ENCODE measurements around the gene FAT1. TPM values are rescaled to one million over a fixed set of nuclear protein-coding genes. Genes with fewer than 3 reads are reported as not detected.

FAT1 gene
- total RNA-seq, 1 donor from 2014 or later: 67.7 TPM

DNA sequence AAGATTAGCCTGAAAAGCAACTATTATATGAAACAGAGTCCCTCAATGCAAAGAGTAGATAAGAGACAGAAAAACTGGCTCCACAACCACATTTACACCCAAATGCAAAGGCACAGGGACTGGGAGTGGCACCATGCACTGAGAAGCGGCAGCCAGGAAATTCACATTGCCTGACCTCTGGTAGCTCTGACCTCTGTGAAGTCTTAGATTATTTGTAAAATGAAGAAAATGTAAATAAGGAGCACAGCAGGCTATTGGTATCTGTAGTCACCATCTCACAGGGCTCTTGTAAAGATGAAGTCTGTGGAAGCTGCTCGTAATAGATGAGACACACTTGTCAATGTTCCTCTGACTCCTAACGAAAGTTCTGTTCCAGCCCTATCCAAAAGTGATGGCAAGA lies 69.7 kb downstream of the FAT1 start:
- H3K4me3 Mint-ChIP-seq (ENCODE audit: unreplicated experiment): no peak overlapping the region
- no peak overlapping the region for H3K27ac Mint-ChIP-seq (ENCODE audit: unreplicated experiment)
- H3K36me3 Mint-ChIP-seq (ENCODE audit: low read depth, unreplicated experiment): no peaks in the 10 kb centered on the region
- peaks cover 16% of the 10 kb centered on the region for H3K4me1 Mint-ChIP-seq (ENCODE audit: unreplicated experiment)
- no peaks in the 10 kb centered on the region for H3K9me3 Mint-ChIP-seq (ENCODE audit: unreplicated experiment)
- no peaks in the 10 kb centered on the region for H3K27me3 Mint-ChIP-seq (ENCODE audit: unreplicated experiment)
- no peak for DNase-seq (ENCODE audit: low spot score)
- TF ChIP-seq, protein P1, sequence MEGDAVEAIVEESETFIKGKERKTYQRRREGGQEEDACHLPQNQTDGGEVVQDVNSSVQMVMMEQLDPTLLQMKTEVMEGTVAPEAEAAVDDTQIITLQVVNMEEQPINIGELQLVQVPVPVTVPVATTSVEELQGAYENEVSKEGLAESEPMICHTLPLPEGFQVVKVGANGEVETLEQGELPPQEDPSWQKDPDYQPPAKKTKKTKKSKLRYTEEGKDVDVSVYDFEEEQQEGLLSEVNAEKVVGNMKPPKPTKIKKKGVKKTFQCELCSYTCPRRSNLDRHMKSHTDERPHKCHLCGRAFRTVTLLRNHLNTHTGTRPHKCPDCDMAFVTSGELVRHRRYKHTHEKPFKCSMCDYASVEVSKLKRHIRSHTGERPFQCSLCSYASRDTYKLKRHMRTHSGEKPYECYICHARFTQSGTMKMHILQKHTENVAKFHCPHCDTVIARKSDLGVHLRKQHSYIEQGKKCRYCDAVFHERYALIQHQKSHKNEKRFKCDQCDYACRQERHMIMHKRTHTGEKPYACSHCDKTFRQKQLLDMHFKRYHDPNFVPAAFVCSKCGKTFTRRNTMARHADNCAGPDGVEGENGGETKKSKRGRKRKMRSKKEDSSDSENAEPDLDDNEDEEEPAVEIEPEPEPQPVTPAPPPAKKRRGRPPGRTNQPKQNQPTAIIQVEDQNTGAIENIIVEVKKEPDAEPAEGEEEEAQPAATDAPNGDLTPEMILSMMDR (IDR thresholded peaks at IDR 0.05; ENCODE audit: unreplicated experiment): no peak

DNA sequence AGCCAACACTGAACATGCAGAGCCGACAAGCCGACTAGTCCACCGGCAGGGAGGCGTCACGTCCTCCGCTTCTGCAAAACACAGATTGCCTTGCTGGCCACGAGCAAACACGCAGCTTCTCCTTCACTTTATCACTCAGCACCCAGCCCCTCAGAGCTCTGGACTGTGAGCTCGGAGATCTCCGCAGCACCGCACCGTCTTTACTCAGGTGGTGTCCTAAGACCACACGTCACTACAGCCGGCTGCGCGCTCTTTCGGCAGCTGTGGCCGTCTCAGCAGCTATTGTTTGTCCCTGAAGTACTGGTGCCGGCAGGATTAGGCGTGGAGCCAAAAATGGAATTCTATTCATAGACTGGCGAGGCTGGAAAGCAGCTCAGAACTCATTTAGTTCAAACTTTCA lies 72.0 kb downstream of the FAT1 start:
- no peaks in the 10 kb centered on the region for H3K27me3 Mint-ChIP-seq (ENCODE audit: unreplicated experiment)
- H3K9me3 Mint-ChIP-seq (ENCODE audit: unreplicated experiment): no peaks in the 10 kb centered on the region
- TF ChIP-seq, protein P1 (IDR thresholded peaks at IDR 0.05; ENCODE audit: unreplicated experiment): no peak
- no peak overlapping the region for H3K4me3 Mint-ChIP-seq (ENCODE audit: unreplicated experiment)
- no peak overlapping the region for H3K27ac Mint-ChIP-seq (ENCODE audit: unreplicated experiment)
- no peak for DNase-seq (ENCODE audit: low spot score)
- H3K4me1 Mint-ChIP-seq (ENCODE audit: unreplicated experiment): peaks cover 17% of the 10 kb centered on the region
- H3K36me3 Mint-ChIP-seq (ENCODE audit: low read depth, unreplicated experiment): no peaks in the 10 kb centered on the region

DNA sequence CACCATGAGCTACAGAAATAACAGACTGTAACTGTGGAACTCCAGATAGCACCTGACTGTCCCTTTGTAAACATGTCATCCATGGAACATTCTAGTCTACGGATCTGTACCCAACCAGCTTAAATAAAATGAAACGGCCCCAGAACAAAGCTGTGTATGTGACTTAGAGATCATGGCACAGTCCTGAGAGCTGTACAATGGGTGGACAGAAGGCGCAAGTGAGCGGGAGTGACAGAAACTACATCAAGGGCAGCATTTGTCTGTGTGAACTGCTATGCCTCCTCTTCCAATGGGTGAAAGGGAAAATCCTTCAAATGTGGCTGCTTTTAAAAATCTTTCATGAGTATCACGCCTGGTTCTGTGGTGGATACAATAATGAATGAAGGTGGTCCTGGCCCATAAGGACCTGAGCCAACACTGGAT lies 72.5 kb downstream of the FAT1 start:
- H3K27ac Mint-ChIP-seq (ENCODE audit: unreplicated experiment): no peak overlapping the region
- H3K27me3 Mint-ChIP-seq (ENCODE audit: unreplicated experiment): no peaks in the 10 kb centered on the region
- DNase-seq (ENCODE audit: low spot score): no peak
- TF ChIP-seq, protein P1 (IDR thresholded peaks at IDR 0.05; ENCODE audit: unreplicated experiment): no peak
- peaks cover 17% of the 10 kb centered on the region for H3K4me1 Mint-ChIP-seq (ENCODE audit: unreplicated experiment)
- no peaks in the 10 kb centered on the region for H3K36me3 Mint-ChIP-seq (ENCODE audit: low read depth, unreplicated experiment)
- no peaks in the 10 kb centered on the region for H3K9me3 Mint-ChIP-seq (ENCODE audit: unreplicated experiment)
- no peak overlapping the region for H3K4me3 Mint-ChIP-seq (ENCODE audit: unreplicated experiment)

DNA sequence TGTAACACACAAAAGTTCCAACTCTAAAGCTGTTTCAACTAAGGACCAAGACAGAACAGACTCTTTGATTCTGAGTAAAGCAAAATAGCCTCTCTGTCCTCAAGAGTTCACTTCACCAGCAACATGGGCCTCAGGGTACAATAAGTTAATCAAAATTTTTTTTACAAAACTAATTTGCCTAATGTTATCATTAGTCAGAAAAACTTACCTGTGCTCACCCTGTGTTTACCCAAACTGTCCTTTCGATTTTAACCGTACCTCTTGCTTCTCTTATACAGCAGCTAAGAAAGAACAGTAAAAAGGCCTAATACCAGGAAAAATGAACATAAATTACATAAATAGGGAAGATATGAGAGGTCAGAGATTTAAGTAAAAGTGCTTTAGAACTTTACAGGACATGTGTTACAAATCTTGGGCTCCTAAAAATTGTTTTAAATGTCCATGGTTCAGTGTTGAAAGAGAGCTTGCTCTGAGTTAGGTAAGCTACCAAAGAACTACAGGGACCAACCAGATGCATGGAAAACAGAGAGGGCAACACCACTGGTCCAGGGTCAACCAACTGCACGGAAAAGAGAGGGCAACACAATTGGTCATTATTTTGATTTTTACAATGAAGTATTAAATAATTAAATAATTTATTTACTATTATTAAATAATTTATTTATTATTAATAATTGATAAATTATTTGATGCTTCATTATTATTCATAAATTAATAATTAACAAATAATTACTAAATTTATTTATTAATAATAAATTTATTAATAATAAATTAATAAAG lies 73.1 kb downstream of the FAT1 start:
- TF ChIP-seq, protein P1 (IDR thresholded peaks at IDR 0.05; ENCODE audit: unreplicated experiment): no peak
- H3K4me3 Mint-ChIP-seq (ENCODE audit: unreplicated experiment): no peak overlapping the region
- DNase-seq (ENCODE audit: low spot score): no peak
- H3K9me3 Mint-ChIP-seq (ENCODE audit: unreplicated experiment): no peaks in the 10 kb centered on the region
- H3K4me1 Mint-ChIP-seq (ENCODE audit: unreplicated experiment): peaks cover 21% of the 10 kb centered on the region
- H3K27me3 Mint-ChIP-seq (ENCODE audit: unreplicated experiment): no peaks in the 10 kb centered on the region
- H3K36me3 Mint-ChIP-seq (ENCODE audit: low read depth, unreplicated experiment): no peaks in the 10 kb centered on the region
- no peak overlapping the region for H3K27ac Mint-ChIP-seq (ENCODE audit: unreplicated experiment)

DNA sequence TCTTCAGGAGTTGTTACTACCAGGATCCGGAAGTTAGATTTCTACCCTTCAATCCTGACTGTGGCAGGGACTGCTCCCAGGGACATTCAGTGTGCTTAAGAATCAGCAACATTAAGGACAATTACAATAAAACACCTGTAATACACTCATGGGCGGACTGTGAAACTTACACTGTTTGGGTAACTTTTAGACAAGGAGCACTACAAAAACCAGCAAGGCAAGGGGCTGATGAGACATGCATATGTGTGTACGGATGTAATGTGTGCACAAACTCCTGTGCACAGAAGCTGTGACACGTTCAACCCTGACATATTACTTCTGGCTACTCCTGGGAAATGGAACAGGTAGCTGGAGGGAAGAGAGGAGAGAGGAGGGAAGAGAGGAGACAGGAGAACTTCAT lies 75.8 kb downstream of the FAT1 start:
- Mint-ChIP-seq H3K9me3 (ENCODE audit: unreplicated experiment) (no peaks in the 10 kb centered on the region), H3K4me1 (ENCODE audit: unreplicated experiment) (peaks cover 15% of the 10 kb centered on the region), H3K4me3 (ENCODE audit: unreplicated experiment) (no peak overlapping the region), H3K27ac (ENCODE audit: unreplicated experiment) (no peak overlapping the region), H3K36me3 (ENCODE audit: low read depth, unreplicated experiment) (no peaks in the 10 kb centered on the region), H3K27me3 (ENCODE audit: unreplicated experiment) (no peaks in the 10 kb centered on the region)
- TF ChIP-seq, protein P1 (IDR thresholded peaks at IDR 0.05; ENCODE audit: unreplicated experiment): no peak
- no peak for DNase-seq (ENCODE audit: low spot score)
